Activated naive CD4-positive, alpha-beta T cell treated with Interleukin-2 at 50 U/mL for 16 hours (primary cell): ENCODE results near the gene PVALEF.
"Not testable (repeated sequence)": the region's sequence is repeated elsewhere in the genome, so short reads cannot be mapped to it uniquely, and the experiment has no call there.

Source experiments
- DNase-seq: peaks from one replicate; pipeline ENCODE4 v3.0.0-alpha.2; 2020

Gene PVALEF

GRCh38 chr17:81222906-81223761 lies 57.8 kb downstream of the PVALEF start, which contains the start of gene CEP131:
Gene CEP131 (minus strand): TSS chr17:81222965. CDS start chr17:81220056, 2,909 bp downstream.
- peak; percentile 98 for DNase-seq

GRCh38 chr17:81223762-81224130 lies 58.4 kb downstream of the PVALEF start:
- DNase-seq: no peak

GRCh38 chr17:81227630-81228029 lies 62.3 kb downstream of the PVALEF start:
- not testable (repeated sequence) for DNase-seq

GRCh38 chr17:81228420-81228819 lies 63.1 kb downstream of the PVALEF start:
- DNase-seq: no peak

GRCh38 chr17:81228834-81229665 lies 63.7 kb downstream of the PVALEF start:
- DNase-seq: no peak

- no peak for DNase-seq
Observed at GRCh38 chr17:81229666-81229920, 64.3 kb downstream of the PVALEF start.

GRCh38 chr17:81230043-81230820 lies 64.9 kb downstream of the PVALEF start:
- DNase-seq: no peak

- DNase-seq: no peak
Observed at GRCh38 chr17:81231121-81231645, 65.9 kb downstream of the PVALEF start.

GRCh38 chr17:81231766-81232581 lies 66.7 kb downstream of the PVALEF start:
- no peak for DNase-seq
